ENCODE data around the gene TRMT2A.

The TRMT2A gene

DNA sequence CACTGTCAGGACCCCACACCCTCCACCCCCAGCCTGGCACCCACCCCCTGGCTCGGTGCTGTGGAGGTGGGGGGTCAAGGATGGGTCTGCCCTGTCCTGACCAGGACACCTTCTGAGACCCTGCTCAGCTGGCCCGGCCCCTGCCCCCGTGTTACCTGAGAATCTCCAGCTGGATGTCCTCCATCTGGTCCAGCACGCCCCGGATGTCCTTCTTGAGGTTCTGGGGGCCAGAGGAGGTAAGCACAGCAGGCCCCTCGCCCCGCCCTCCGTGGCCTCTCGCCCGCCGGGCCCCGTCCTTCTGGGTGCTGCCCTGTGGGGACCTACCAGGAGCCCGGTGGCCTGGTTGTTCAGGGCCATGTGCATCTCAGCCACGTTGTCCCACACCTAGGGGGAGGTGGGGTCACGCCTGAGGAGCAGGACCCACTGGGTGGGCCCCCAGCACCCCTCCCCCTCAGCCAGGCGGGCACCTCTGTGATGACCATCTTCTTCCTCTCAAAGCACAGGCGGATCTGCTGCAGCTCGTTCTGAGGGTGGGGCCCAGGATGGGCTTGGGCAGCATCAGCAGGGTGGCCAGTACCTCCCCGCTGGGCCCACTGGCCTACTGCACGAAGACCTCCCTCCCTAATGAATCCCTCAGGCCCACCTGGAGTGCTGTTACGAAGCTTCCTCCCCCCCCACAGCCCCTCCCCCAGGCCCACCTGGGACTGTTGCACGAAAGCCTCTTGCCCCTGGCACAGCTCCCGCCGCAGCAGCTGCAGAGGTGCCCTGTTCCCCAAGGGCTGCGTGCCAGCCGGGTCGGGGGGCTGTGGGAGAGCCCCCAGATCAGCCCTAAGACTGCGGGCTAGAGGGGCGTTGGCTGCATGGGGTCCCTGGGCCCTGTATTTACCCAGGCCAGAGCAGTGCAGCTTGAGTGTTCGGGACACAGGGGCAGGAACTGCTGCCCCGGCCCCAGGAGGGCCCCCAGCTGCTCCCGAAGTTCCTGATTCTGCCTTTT, 32.5 kb upstream of the TRMT2A start:
- no peak for DNase-seq

DNA sequence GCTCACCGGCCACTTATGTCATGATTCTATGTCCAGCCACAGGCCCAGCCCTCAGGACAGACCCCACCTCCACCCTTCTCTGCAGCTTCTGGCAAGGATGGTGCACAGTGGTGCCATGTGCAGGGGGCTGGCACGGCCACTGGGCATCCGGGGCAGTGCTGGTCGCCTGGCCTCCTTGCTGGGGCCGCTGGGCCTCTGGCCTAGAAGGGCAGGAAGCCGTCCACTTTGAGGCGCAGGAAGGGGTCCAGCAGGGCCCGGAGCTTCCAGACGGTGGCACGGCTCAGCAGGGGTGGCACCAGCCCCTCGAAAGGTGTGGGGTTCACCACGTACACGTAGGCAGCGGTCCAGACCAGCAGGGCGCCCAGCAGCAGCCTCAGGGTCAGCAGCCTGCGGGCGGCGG, 31.4 kb upstream of the TRMT2A start:
- DNase-seq, result no peak

DNA sequence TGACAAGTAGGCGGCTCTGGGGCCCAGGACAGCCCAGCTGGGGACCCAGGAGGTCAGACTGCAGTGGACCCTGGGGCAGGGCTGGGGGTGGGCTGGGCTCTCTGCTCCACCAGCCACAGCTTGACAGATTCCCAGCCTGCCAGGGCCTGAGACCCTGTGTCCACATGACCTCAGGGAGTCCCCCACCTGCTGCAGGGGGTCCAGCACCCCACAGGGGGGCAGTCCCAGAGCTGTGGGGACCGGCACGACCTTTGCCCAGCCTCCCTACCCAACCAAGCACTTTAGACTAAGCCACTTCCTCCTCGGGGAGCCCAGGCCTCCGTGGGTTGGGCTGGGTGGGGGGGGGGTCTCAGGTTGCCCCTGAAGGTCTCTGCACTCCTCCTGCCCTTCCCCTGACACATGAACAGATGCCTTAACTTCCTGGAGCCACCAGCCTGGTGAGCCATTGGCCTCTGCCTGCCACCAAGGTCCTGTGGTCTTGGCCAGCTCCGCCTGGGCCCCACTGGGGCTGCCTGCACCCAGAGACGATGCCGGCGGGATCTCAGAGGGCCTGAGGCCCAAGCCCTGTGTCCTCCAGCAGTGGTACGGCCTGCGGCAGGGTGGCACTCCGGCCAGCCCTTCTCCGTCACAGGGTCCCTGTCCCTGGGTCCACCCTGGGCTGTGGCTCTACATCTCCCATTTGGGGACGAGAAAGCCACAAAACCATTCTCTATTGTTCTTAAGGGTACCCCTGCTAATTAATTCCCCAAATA, 30.4 kb upstream of the TRMT2A start:
- no peak for DNase-seq

DNA sequence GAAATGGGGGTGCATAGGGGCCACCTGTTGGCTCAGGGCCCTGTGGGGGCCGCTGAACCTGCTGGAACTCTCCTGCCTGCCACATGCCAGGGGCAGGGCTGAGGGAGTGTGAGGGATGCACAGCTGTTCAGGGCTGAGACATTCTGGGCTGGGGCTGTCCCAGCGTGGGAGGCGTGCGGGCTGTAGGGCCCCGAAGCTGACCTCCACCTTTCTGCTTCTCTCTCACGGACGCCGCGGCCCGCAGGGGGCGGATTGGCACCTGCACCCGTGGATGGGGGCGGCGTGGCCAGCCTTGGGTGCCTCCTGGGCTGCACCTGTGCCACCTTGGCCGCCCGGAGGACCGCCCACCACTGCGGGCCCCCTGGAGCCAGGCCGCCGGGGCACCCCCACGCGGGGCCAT, 29.8 kb upstream of the TRMT2A start:
- DNase-seq, result no peak

DNA sequence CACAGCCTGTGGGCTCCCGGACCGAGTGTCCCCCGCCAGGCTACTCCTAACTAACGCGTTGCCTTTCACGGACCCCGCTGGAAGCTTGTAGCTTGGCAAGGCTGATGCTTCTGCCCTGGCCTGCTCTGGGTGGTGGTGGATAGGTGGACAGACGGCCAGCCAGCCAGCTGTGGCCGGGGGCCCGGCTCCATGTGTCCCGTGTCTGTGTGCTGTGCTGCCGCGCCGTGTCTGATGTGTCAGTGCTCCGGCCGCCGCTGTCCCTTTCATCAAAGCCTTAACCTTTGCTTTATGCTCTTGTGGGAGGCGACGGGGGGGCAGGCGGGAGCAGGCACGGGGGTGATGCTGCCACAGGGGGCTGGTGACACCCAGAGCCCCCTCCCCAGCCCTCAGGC, 28.8 kb upstream of the TRMT2A start:
- DNase-seq, result no peak

DNA sequence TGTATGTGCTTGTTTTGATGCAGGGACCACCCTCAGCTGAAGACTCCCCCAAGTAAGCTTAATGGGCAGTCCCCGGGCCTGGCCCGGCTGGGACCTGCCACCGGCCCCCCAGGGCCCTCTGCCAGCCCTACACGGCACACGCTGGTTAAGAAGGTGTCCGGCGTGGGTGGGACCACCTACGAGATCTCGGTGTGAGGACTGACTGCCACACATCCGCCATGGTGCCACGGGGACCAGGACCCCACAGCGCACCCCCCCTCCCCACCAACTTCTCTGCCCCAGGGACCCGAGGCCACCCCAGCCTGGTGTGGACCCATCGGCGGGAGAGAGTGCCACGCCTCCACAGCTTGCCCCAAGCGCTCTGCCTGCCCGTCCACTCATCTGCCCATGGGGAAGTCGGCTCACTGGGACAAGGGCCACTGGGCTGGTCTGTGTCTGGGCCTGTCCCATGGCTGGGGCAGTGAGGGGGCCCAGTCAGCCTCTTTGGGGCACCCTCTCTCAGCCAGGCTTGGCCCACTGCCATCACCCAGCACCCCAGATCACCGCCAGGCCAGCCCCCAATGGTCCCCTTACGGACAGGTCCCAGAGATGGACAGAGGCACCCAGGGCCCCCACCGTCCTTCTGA, 28.3 kb upstream of the TRMT2A start:
- DNase-seq, result no peak

DNA sequence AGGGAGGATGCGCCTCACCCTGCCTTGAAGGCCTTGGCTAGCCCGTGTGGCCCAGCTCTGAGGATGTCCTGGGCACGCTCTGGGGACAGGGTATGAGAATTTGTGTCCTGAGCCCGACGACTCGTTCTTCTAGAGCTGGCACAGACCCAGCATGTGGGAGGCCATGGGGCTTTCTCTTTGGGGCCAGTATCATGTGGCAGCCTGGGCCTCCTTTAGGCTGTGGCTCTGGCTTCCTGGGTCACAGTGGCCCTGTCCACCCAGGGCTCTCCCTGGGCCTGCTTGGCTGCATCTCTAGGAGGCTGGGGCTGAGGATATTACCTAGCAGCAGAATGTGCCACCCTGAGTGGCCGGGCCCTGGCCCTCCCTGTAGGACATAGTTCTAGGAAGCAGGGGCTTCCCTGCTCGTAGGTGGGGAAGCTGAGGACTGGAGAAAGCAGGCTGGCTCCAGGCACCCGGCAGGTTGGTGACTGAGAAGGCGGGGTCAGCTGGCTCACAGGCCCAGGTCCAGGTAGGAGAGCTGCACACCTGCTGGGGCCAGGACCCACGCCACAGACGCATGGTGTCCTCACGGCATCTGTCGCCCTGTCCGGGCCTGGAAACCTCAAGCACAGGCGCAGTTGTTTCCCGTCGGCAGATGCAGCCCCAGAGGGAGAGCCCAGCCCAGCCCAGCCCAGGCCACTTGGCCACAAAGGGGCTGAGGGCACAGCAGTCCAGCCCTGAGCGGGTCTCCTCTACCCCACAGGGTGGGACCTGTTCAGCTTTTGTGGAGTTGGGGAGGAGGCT, 27.0 kb upstream of the TRMT2A start:
- DNase-seq, result no peak

DNA sequence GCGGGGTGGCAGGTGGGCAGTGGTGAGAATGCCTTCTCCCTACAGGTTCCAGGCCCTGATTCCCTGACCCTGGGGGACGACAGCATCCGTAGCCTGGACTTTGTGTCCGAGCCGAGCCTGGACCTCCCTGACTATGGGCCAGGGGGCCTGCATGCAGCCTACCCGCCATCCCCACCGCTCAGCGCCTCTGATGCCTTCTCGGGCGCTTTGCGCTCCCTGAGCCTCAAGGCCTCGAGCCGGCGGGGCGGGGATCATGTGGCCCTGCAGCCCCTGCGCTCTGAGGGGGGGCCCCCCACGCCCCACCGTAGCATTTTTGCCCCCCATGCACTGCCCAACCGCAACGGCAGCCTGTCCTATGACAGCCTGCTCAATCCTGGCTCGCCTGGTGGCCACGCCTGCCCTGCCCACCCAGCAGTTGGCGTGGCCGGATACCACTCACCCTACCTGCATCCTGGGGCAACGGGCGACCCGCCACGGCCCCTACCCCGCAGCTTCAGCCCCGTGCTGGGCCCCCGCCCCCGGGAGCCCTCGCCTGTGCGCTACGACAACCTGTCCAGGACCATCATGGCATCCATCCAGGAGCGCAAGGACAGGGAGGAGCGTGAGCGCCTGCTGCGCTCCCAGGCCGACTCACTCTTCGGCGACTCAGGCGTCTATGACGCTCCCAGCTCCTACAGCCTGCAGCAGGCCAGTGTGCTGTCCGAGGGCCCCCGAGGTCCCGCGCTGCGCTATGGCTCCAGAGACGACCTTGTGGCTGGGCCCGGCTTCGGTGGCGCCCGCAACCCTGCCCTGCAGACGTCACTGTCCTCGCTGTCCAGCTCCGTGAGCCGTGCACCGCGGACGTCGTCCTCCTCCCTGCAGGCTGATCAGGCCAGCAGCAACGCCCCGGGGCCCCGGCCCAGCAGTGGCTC, 25.9 kb upstream of the TRMT2A start:
- DNase-seq, result no peak

DNA sequence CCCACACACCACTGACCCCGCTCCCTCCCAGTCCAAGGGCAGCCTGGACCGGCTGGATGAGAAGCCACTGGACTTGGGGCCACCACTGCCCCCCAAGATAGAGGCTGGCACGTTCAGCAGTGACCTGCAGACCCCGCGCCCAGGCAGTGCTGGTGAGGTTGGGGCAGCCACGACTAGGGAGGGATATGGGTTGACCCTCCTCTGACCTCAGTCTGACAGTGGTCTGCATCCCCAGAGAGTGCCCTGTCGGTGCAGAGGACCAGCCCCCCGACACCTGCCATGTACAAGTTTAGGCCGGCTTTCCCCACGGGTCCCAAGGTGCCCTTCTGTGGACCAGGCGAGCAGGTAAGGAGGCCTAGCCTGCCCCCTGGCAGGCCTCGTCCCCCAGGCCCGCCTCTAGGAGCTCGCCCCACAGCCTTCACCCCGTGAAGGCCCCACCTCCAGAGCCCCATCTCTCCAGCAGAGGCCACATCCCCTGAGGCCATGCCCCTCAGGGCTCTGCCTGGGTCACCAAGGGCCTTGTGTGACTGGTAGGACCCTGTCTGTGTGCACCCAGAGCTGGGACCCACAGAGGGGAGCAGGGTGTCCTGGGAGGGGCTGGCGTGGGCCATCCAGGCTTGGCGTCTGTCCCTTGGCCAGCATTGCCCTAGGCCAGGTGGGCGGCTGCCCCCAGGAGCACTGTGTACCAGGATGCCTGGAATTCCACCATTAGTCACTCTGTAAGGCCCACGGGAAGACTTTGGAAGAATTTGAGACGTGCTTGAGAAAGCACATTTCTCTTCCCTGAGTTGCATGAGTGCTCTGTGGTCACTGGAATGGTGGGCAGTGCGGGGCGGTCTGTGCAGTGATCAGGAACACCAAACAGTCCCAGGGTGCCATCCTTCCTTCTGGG, 24.4 kb upstream of the TRMT2A start:
- DNase-seq, result no peak

DNA sequence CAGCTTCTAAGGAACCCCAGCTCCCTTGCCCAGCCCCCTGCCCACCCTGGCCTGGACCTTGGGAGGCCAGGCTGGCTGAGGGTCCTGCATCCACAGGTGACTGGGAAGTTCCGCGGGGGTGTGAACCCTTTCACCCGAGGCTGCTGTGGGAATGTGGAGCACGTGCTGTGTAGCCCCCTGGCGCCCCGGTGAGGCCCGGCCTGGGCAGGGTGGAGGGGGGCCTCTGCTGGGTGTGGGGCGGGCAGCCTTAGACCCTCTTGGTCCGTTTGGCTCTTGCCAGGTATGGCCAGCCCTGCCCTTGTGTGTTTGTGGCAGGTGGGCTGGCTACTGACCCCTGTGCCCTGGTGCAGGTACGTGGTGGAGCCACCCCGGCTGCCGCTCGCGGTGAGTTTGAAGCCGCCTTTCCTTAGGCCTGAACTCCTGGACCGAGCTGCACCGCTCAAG, 23.5 kb upstream of the TRMT2A start:
- DNase-seq, result no peak

DNA sequence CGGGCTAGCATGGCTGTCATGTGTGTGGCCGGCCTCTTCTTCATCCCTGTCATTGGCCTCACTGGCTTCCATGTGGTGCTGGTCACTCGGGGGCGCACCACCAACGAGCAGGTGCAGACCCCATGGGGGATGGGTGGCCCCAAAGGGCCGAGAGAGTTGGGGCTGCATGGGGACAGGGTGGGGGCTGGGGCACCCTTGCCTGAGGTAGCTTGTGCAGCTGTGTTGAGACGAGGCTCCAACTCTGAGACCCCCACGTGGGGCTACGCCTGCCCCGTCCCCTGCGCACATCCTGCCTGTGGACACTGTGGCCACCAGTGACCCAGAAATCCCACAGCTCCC, 23.1 kb upstream of the TRMT2A start:
- DNase-seq, result no peak

DNA sequence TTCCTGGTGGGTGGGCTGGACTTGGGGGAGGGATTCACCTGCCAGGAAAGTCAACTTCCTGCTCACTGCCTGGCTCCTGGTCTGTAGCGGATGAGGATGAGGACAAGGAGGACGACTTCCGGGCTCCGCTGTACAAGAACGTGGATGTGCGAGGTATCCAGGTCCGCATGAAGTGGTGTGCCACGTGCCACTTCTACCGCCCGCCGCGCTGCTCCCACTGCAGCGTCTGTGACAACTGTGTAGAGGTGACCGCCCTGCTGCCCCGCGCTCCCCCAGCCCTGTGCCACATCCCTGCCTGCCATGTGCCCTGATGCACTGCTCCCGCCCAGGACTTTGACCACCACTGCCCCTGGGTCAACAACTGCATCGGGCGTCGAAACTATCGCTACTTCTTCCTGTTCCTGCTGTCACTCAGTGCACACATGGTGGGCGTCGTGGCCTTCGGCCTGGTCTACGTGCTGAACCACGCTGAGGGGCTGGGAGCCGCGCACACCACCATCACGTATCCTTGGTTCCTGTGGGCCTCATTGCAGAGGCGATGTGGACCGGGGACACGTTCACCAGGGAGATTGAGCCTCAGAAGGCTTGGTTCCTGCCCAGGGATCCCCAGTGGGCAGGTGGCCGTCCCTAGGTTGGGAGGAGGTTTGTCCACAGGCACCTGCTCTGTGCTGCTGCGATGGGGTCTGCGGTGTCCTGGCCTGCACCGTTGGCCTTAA, 22.5 kb upstream of the TRMT2A start:
- DNase-seq, result no peak

DNA sequence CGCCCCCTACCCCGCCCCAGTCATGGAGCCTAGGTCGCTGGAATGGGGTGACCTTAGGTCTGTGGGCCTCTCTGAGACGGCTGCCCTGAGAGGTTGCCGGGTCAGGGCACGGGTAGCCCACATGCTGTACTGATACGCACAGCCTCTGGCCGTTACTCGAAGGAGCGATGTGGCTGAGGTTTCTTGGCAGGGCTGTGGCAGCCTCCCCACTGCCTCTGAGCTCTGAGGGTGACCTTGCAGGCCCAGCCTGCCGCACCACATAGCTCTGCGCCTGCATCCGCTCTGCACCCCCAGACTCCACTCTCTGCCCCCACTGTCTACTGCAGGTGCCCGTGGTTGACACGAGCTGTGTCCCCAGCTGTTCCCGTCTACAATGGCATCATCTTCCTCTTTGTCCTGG, 21.8 kb upstream of the TRMT2A start:
- DNase-seq, result no peak

DNA sequence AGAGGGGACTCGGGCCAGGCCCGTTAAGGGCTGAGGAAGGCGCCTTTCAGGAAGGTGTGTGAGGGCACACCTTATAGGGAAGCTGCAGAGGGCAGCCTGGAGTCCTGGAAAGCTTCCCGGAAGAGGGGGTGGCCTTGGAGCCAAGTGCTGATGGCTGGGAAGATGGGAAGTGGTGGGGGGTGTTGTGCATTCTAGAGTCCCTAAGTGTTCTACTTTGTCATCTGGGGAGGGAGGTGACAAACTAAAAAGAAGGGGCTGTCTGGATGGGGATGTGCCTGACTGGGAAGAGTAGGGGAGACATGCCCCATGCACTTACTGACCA, 21.4 kb upstream of the TRMT2A start:
- DNase-seq, result no peak

DNA sequence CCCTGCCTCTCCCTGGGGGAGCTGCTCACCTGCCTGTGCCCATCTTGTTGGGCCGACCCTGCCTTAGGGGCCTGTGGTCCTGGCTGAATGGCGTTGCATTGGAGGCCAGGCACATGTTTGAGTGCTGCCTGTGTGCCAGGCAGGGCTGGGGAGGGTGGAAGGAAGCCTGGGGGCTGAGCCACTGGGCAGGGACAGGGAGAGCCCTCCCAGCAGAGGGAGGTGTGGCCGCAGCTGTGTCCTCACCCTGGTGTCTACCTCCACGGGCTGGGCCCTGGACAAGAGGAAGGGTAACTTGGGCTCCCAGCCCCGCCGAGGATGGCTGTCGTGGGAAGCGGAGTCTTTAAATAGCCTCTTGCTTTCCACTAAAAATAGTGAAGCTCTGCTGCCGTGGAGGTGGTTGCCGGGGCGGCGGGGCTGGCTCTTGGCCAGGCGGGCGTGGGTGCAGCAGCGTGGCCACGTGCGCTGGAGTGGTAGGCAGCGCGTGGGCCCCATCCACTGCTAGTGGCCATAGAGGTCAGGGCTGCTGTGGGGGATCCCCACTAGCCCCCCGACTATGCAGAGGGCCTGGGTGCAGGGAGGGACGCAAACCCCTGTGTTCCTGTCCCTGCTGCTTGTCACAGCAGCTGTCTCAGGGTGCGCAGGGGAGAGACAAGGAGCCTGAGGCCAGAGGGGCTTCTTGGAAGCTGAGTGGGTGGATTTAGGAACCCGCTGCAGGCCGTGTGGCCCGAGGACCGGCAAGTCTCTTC, 20.8 kb upstream of the TRMT2A start:
- no peak for DNase-seq

DNA sequence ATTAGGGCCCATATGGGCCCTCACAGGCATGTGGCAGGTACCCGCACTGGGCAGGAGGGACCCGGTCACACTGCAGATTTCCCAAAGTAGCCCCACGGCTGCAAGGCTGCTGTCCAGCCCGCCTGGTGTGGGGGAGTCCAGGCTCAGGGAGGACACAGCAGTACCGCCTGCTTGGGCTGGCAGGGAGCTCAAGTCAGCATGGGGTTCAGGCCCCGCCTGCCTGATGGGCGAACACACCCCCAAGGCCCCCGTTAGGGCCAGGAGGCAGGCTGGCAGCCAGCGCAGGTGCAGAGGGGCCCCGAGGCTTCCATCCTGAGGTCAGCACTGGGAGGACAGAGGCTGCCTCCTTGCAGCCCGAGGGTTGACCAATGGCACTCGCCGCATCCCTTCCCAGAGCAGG, 20.1 kb upstream of the TRMT2A start:
- DNase-seq, result no peak

DNA sequence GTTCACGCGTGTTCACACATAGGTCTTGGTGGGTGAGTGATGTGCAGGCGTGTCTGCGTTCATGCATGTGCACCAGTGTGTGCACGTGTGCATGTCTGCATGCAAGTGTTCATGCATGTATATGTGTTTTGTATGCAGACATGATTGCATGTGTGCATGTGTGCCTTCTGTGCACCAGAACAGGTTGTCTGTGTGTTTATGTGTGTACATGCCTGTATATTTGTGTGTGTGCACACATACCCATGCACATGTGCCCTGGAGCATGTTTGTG, 19.5 kb upstream of the TRMT2A start:
- DNase-seq, result no peak

DNA sequence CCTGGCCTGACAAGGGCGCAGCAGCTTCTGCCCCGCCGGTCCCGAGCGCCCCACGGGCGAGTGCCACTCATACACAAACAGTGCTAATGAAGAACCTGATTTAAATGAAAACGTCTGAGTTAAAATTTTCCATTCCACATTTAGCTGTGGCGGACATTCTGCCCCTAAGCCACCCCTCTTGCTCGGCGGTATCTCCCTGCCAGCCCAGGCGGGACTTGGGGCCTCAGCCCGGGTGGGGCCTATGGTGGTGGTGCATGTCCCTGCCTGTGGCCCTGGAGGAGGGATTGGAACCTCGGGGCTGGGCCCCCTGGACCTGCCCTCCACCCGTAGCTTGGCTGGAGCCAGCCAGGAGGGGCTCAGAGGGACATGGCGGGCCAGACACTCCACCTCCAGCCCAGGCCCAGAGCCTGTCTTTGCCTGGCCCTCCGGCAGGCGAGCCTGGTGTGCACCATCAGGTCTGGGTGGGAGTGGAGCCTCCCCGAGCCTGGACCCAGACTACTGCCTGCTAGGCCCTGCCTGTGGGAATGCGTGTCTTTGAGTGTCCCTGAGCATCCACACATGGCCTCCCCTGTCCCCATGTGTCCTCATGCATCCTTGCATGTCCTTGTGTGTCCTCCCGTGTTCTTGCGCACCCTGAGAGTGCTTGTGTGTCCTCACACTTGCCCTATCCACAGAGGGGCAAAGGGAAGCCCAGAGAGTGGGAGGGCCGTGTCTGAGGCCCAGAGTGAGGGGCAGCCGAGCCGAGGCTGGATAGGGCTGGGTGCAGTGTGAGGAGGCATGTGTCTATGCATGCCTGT, 19.0 kb upstream of the TRMT2A start:
- DNase-seq, result peak in 1 of 2 experiments; percentile 18

DNA sequence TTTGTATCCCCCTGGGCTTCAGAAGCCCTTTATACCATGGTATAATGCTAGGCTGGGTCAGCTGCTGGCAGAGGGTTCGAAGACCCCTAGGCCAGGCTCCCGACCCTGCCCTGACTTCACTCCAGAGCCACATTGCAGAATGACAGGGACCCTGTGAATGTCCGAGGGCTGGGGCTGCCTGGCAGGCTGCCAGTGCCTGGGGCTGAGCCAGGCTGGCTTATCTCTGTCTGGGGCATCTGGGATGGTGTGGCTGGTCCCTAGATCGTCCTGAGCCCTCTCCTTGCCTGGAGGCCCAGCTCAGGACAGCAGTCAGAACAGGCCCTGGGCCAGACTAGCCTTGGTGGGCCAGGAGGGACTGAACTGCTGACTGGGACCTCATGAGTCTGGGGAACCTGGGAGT, 18.2 kb upstream of the TRMT2A start:
- DNase-seq, result no peak

Measured in NCI-H526 (cell line).